ENCODE measurements around the gene TVP23C.
"Not testable (repeated sequence)": the region's sequence is repeated elsewhere in the genome, so short reads cannot be mapped to it uniquely, and the experiment has no call there.

TVP23C gene

GRCh38 chr17:15563375-15563857 lies at the start of gene TVP23C:
TSS of gene TVP23C (minus strand) at chr17:15563483. CDS start at chr17:15563448, 35 bp downstream.
- DNase-seq = peak; percentile 87

- DNase-seq = peak; percentile 9
Observed at GRCh38 chr17:15592960-15593359, 29.7 kb upstream of the TVP23C start.

GRCh38 chr17:15591986-15592385 lies 28.7 kb upstream of the TVP23C start:
- DNase-seq = not testable (repeated sequence)

GRCh38 chr17:15590844-15591243 lies 27.6 kb upstream of the TVP23C start:
- DNase-seq = not testable (repeated sequence)

GRCh38 chr17:15589544-15590536 lies 26.6 kb upstream of the TVP23C start:
- peak; percentile 11 for DNase-seq

- DNase-seq = not testable (repeated sequence)
Observed at GRCh38 chr17:15588017-15588416, 24.7 kb upstream of the TVP23C start.

- not testable (repeated sequence) for DNase-seq
Observed at GRCh38 chr17:15583313-15583712, 20.0 kb upstream of the TVP23C start.

- DNase-seq = not testable (repeated sequence)
Observed at GRCh38 chr17:15581462-15581861, 18.2 kb upstream of the TVP23C start.

- not testable (repeated sequence) for DNase-seq
Observed at GRCh38 chr17:15576848-15577247, 13.6 kb upstream of the TVP23C start.

- DNase-seq = not testable (repeated sequence)
Observed at GRCh38 chr17:15574660-15575059, 11.4 kb upstream of the TVP23C start.

GRCh38 chr17:15573870-15574269 lies 10.6 kb upstream of the TVP23C start:
- not testable (repeated sequence) for DNase-seq

- not testable (repeated sequence) for DNase-seq
Observed at GRCh38 chr17:15562613-15563374, 489 bp downstream of the TVP23C start.

- DNase-seq = not testable (repeated sequence)
Observed at GRCh38 chr17:15561439-15561838, 1.8 kb downstream of the TVP23C start.

- not testable (repeated sequence) for DNase-seq
Observed at GRCh38 chr17:15558403-15559105, 4.7 kb downstream of the TVP23C start.

GRCh38 chr17:15557334-15557832 lies 5.9 kb downstream of the TVP23C start:
- not testable (repeated sequence) for DNase-seq

GRCh38 chr17:15552932-15553331 lies 10.4 kb downstream of the TVP23C start:
- DNase-seq = not testable (repeated sequence)

GRCh38 chr17:15549552-15549951 lies 13.7 kb downstream of the TVP23C start:
- not testable (repeated sequence) for DNase-seq

- DNase-seq = not testable (repeated sequence)
Observed at GRCh38 chr17:15546604-15547003, 16.7 kb downstream of the TVP23C start.

GRCh38 chr17:15540371-15541219 lies 22.7 kb downstream of the TVP23C start:
- DNase-seq = not testable (repeated sequence)

GRCh38 chr17:15533122-15533521 lies 30.2 kb downstream of the TVP23C start:
- not testable (repeated sequence) for DNase-seq
